Keratinocyte (primary cell): ENCODE measurements around the gene FMNL3. TPM values are rescaled to one million over a fixed set of nuclear protein-coding genes. Genes with fewer than 3 reads are reported as not detected.

Source experiments
- DNase-seq: peaks from one replicate; pipeline ENCODE4 v3.0.0-alpha.2; 2011; ENCODE audit warnings: low read depth, missing footprints, low spot score
- FAIRE-seq: peaks from 2 replicates; lab custom pipeline; 2011; peaks lifted over from hg19 to GRCh38; lab: Jason Lieb, UNC
- H2AFZ ChIP-seq: 2 replicates; pipeline ENCODE4 v1.6.0; 2012; ENCODE audit warnings: low read length, control low read depth, inconsistent platforms; ENCODE audit not compliant: control insufficient read depth
- H3K27ac ChIP-seq: 2 replicates; pipeline ENCODE4 v1.5.1; 2011; ENCODE audit warnings: low read length; ENCODE audit not compliant: control insufficient read depth, insufficient read depth
- H3K27me3 ChIP-seq: 3 replicates; pipeline ENCODE4 v1.6.0; 2011; ENCODE audit warnings: low read length; ENCODE audit not compliant: control insufficient read depth, insufficient read depth; ENCODE audit errors: extremely low read depth
- H3K36me3 ChIP-seq, 2 experiments: 2 replicates in 1 of 2; 3 replicates in 1 of 2; pipeline ENCODE4 v1.5.1; 2011; ENCODE audit warnings: low read length in 2 of 2, mild to moderate bottlenecking in 1 of 2; ENCODE audit not compliant: control insufficient read depth in 2 of 2, insufficient read depth in 2 of 2; ENCODE audit errors: extremely low read depth in 1 of 2
- H3K4me1 ChIP-seq: 3 replicates; pipeline ENCODE4 v1.5.1; 2011; ENCODE audit warnings: low read length; ENCODE audit not compliant: control insufficient read depth, insufficient read depth; ENCODE audit errors: extremely low read depth
- H3K4me2 ChIP-seq: 3 replicates; pipeline ENCODE4 v1.6.0; 2011; ENCODE audit warnings: low read depth, low read length; ENCODE audit not compliant: control insufficient read depth, insufficient read depth; ENCODE audit errors: extremely low read depth
- H3K4me3 ChIP-seq, 3 experiments: fragments of 200-600 bp in 1 of 3; sonication (generic) in 1 of 3; 2 replicates in 2 of 3; 3 replicates in 1 of 3; pipeline ENCODE4 v1.5.1; 2011 to 2016; ENCODE audit warnings: low read length in 3 of 3, mild to moderate bottlenecking in 3 of 3, control low read depth in 2 of 3, inconsistent platforms in 1 of 3, low read depth in 1 of 3, mixed read lengths in 1 of 3, mixed run types in 1 of 3, moderate library complexity in 1 of 3; ENCODE audit not compliant: control insufficient read depth in 2 of 3, insufficient read depth in 2 of 3; ENCODE audit errors: extremely low read depth in 1 of 3
- H3K79me2 ChIP-seq: 2 replicates; pipeline ENCODE4 v1.6.0; 2012; ENCODE audit warnings: low read length; ENCODE audit not compliant: control insufficient read depth, insufficient read depth
- H3K9ac ChIP-seq: 3 replicates; pipeline ENCODE4 v1.6.0; 2011; ENCODE audit warnings: low read length; ENCODE audit not compliant: control insufficient read depth, insufficient read depth; ENCODE audit errors: extremely low read depth
- H3K9me1 ChIP-seq: 3 replicates; pipeline ENCODE4 v1.6.0; 2011; ENCODE audit warnings: low read length; ENCODE audit not compliant: control insufficient read depth, insufficient read depth; ENCODE audit errors: extremely low read depth
- H3K9me3 ChIP-seq: 2 replicates; pipeline ENCODE4 v1.5.1; 2012; ENCODE audit warnings: low read depth, low read length; ENCODE audit not compliant: control insufficient read depth
- H4K20me1 ChIP-seq: 3 replicates; pipeline ENCODE4 v1.6.0; 2011; ENCODE audit warnings: low read length; ENCODE audit not compliant: control insufficient read depth, insufficient read depth; ENCODE audit errors: extremely low read depth
- EZH2 ChIP-seq: IDR thresholded peaks from one replicate; pipeline ENCODE4 v1.6.1; 2012; ENCODE audit warnings: inconsistent platforms, mild to moderate bottlenecking, low read length, moderate library complexity
- dilution Hi-C: fragments of 300-500 bp; cut with MboI; formaldehyde crosslinking; loops from one replicate; pipeline ENCODE4 v1.7.0; 2020; ENCODE audit warnings: low sequenced_read_pairs; ENCODE audit not compliant: extremely low pct_ligation_motif_present
- polyA plus RNA-seq, 5 experiments: library from polyadenylated mRNA; depleted of rRNA in 3 of 5; stranded (reverse) in 3 of 5; stranded (forward) in 1 of 5; unstranded in 1 of 5; fragments of >200 nt; gene quantifications; 1 replicate in 1 of 5; 2 replicates in 3 of 5; 3 replicates in 1 of 5; pipeline versions ENCODE4 v1.2.1 to v1.2.3, GENCODE V29; 2011 to 2012; ENCODE audit warnings: missing spikeins in 2 of 5, low read depth in 1 of 5, low replicate concordance in 1 of 5
- TF ChIP-seq, protein P1 (sequence below), 3 experiments: IDR thresholded peaks in 1 of 3; conservative IDR thresholded peaks in 1 of 3; optimal IDR thresholded peaks in 1 of 3; 2 replicates in 2 of 3; 3 replicates in 1 of 3; pipeline versions ENCODE3 to v1.5.1; 2011; ENCODE audit warnings: low read length in 3 of 3, mild to moderate bottlenecking in 3 of 3, moderate library complexity in 2 of 3, control low read depth in 1 of 3, inconsistent platforms in 1 of 3; ENCODE audit not compliant: insufficient read depth in 2 of 3; ENCODE audit errors: extremely low read depth in 1 of 3

Gene FMNL3
- polyA plus RNA-seq, 1 donor (not counting 4 experiments of a cell fraction or from before 2014, with no cell fraction given) = 1.1 TPM

- Histone ChIP-seq H3K79me2 (no peaks in the 10 kb centered on the region), H2AFZ (no peak overlapping the region), H3K9ac (no peak overlapping the region), H3K27me3 (peaks cover 9% of the 10 kb centered on the region), H3K9me1 (no peaks in the 10 kb centered on the region), H3K27ac (no peak overlapping the region), H3K36me3 (no peaks in the 10 kb centered on the region), H3K4me2 (no peak overlapping the region), H3K9me3 (no peaks in the 10 kb centered on the region), H3K4me3 (no peak overlapping the region), H4K20me1 (no peaks in the 10 kb centered on the region), H3K4me1 (no peaks in the 10 kb centered on the region)
- DNase-seq = no peak
- dilution Hi-C loops = no loop called here
- no peak for TF ChIP-seq EZH2
- TF ChIP-seq, protein P1, sequence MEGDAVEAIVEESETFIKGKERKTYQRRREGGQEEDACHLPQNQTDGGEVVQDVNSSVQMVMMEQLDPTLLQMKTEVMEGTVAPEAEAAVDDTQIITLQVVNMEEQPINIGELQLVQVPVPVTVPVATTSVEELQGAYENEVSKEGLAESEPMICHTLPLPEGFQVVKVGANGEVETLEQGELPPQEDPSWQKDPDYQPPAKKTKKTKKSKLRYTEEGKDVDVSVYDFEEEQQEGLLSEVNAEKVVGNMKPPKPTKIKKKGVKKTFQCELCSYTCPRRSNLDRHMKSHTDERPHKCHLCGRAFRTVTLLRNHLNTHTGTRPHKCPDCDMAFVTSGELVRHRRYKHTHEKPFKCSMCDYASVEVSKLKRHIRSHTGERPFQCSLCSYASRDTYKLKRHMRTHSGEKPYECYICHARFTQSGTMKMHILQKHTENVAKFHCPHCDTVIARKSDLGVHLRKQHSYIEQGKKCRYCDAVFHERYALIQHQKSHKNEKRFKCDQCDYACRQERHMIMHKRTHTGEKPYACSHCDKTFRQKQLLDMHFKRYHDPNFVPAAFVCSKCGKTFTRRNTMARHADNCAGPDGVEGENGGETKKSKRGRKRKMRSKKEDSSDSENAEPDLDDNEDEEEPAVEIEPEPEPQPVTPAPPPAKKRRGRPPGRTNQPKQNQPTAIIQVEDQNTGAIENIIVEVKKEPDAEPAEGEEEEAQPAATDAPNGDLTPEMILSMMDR (optimal IDR thresholded peaks at IDR 0.05 in 1 of 3, IDR thresholded peaks at IDR 0.05 in 1 of 3, conservative IDR thresholded peaks at IDR 0.05 in 1 of 3; ENCODE audit: extremely low read depth in 1 of 3, insufficient read depth in 2 of 3, low read length in 3 of 3) = no peak
- FAIRE-seq = no peak
These were observed 32.8 kb downstream of the FMNL3 start for GRCh38 chr12:49674318-49674981.

DNA sequence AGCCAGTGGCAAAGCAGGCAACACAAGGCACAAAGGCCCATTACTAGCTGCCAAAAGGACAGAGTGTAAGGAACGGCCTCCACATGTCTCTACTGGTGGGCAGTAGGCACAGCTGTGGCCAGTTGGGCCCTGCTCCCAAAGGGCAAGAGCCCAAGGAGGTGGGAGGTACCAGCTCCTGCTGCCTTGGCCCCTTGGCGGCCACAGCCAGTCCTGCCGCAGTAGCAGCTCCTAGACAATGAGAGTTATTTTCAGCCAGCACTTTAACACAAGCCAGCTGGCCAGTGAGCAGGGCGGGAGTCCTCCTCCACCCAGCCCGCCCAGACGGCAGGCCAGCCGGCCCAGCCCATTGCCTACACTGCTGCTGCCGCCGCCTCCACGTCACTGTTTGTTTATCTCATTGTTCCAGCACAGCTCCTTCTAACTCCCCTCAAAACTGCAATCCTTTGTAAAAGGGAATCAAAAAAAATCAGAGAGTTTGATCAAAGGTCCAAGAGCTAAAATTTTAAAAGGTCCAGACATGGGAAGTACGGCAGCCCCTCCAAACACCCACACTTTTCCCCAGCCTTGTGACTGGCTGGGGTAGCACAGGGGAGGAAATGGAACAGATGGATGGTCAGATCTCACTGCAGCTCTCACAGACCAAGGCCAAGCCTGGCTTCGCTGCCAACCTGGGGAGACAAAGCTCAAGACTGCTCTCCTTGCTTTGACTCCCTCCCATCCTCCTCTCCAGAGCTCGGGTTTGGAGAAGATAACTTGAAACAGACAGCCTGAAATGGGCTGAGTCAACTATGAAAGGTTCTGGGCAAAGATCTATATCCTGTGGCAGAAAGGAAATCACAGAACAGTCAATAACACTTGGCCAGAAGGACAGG lies 33.5 kb downstream of the FMNL3 start:
- Histone ChIP-seq H3K9me1 (no peaks in the 10 kb centered on the region), H3K4me3 (no peak overlapping the region), H3K4me2 (no peak overlapping the region), H3K9me3 (no peaks in the 10 kb centered on the region), H2AFZ (no peak overlapping the region), H3K9ac (no peak overlapping the region), H3K27me3 (peaks cover 9% of the 10 kb centered on the region), H3K36me3 (no peaks in the 10 kb centered on the region), H3K4me1 (no peaks in the 10 kb centered on the region), H3K27ac (no peak overlapping the region), H3K79me2 (no peaks in the 10 kb centered on the region), H4K20me1 (no peaks in the 10 kb centered on the region)
- no peak for DNase-seq
- dilution Hi-C loops = no loop called here
- TF ChIP-seq, protein P1 (optimal IDR thresholded peaks at IDR 0.05 in 1 of 3, IDR thresholded peaks at IDR 0.05 in 1 of 3, conservative IDR thresholded peaks at IDR 0.05 in 1 of 3; ENCODE audit: extremely low read depth in 1 of 3, insufficient read depth in 2 of 3, low read length in 3 of 3) = no peak
- no peak for TF ChIP-seq EZH2
- no peak for FAIRE-seq
